Kidney (tissue), 14 donors: Measurements from ENCODE around the gene LMBRD2. TPM values are rescaled to one million over a fixed set of nuclear protein-coding genes. Genes with fewer than 3 reads are reported as not detected.

ENCODE experiments used
- DNase-seq, 5 donors: peaks; one replicate each; pipeline ENCODE4 v3.0.0-alpha.2; 2013 to 2020
- FAIRE-seq: peaks from 2 replicates; lab custom pipeline; 2012; peaks lifted over from hg19 to GRCh38; lab: Jason Lieb, UNC
- H3K27ac ChIP-seq, 2 donors: one replicate each; pipeline ENCODE4 v1.7.0; 2013; ENCODE audit warnings: low read depth in 2 of 2, low read length in 2 of 2, inconsistent platforms in 1 of 2
- H3K27me3 ChIP-seq: one replicate; pipeline ENCODE4 v1.7.1; 2013; ENCODE audit warnings: low read length, inconsistent platforms; ENCODE audit not compliant: control insufficient read depth, insufficient read depth
- H3K36me3 ChIP-seq, 3 donors: one replicate each; pipeline versions ENCODE4 v1.7.0 to v1.7.1; 2013; ENCODE audit warnings: low read length in 3 of 3, control low read depth in 1 of 3, inconsistent platforms in 1 of 3; ENCODE audit not compliant: insufficient read depth in 3 of 3, control insufficient read depth in 2 of 3
- H3K4me1 ChIP-seq, 3 donors: one replicate each; pipeline versions ENCODE4 v1.7.0 to v1.7.1; 2013; ENCODE audit warnings: low read length in 3 of 3, inconsistent platforms in 1 of 3, low read depth in 1 of 3; ENCODE audit not compliant: control insufficient read depth in 2 of 3, insufficient read depth in 2 of 3
- H3K4me3 ChIP-seq, 3 donors: one replicate each; pipeline versions ENCODE4 v1.7.0 to v1.8.1; 2013; ENCODE audit warnings: low read length in 3 of 3, control low read depth in 1 of 3, inconsistent platforms in 1 of 3
- H3K9ac ChIP-seq, 3 donors: one replicate each; pipeline versions ENCODE4 v1.7.0 to v1.7.1; 2013; ENCODE audit warnings: low read length in 3 of 3, control low read depth in 1 of 3, inconsistent platforms in 1 of 3
- H3K9me3 ChIP-seq, 3 donors: one replicate each; pipeline versions ENCODE4 v1.7.0 to v1.7.1; 2013; ENCODE audit warnings: low read length in 3 of 3, control low read depth in 1 of 3, inconsistent platforms in 1 of 3; ENCODE audit not compliant: control insufficient read depth in 2 of 3, insufficient read depth in 1 of 3
- intact Hi-C: fragments of 100-400 bp; cut with DNase I; formaldehyde crosslinking; loops from one replicate; pipeline ENCODE4 v1.11.1; 2022
- polyA plus RNA-seq: library from polyadenylated mRNA; stranded (reverse); fragments of 350-450 nt; fragmentation: Illumina TruSeq; extraction: RNeasy Lipid Tissue Mini Kit (QIAGEN cat#74804); gene quantifications from one replicate; pipeline ENCODE4 v1.2.3, GENCODE V29; 2014; ENCODE audit warnings: low read depth, low replicate concordance; ENCODE audit not compliant: insufficient read depth
- total RNA-seq: library from RNA; stranded (reverse); fragmentation: NEBNext Ultra II Directional; extraction: Animal tissue kit (Norgen Biotek cat#: 25700); gene quantifications from one replicate; pipeline ENCODE4 v1.2.1, GENCODE V29; 2021
- TF ChIP-seq, protein P1 (sequence below): IDR thresholded peaks from 3 replicates; pipeline ENCODE4 v1.5.1; 2012; ENCODE audit warnings: mild to moderate bottlenecking, moderate library complexity, borderline replicate concordance; ENCODE audit not compliant: insufficient read depth; ENCODE audit errors: extremely low read depth
- donor health status: control.
- donor health status: control.
- donor health status: control.
- donor health status: control.
- donor health status: control.
- donor health status: DM: yes; HTN: yes; CAD: no.
- donor health status: Normal renal cell carcinoma (clear cell type).

Gene LMBRD2
- total and polyA plus RNA-seq, 2 donors from 2014 or later: 4.0 to 13.6 TPM

GRCh38 chr5:36174119-36174518, 22.4 kb upstream of the LMBRD2 start:
- Histone ChIP-seq H3K36me3 (peaks cover 8 to 17% (median 16%) of the 10 kb centered on the region in 3 donors), H3K9ac (no peak overlapping the region), H3K27ac (no peak overlapping the region), H3K4me3 (no peak overlapping the region), H3K4me1 (no peaks in the 10 kb centered on the region), H3K27me3 (no peaks in the 10 kb centered on the region), H3K9me3 (no peaks in the 10 kb centered on the region)
- DNase-seq: no peak
- intact Hi-C loops: no loop called here
- TF ChIP-seq, protein P1, sequence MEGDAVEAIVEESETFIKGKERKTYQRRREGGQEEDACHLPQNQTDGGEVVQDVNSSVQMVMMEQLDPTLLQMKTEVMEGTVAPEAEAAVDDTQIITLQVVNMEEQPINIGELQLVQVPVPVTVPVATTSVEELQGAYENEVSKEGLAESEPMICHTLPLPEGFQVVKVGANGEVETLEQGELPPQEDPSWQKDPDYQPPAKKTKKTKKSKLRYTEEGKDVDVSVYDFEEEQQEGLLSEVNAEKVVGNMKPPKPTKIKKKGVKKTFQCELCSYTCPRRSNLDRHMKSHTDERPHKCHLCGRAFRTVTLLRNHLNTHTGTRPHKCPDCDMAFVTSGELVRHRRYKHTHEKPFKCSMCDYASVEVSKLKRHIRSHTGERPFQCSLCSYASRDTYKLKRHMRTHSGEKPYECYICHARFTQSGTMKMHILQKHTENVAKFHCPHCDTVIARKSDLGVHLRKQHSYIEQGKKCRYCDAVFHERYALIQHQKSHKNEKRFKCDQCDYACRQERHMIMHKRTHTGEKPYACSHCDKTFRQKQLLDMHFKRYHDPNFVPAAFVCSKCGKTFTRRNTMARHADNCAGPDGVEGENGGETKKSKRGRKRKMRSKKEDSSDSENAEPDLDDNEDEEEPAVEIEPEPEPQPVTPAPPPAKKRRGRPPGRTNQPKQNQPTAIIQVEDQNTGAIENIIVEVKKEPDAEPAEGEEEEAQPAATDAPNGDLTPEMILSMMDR: no peak
- no peak for FAIRE-seq

- DNase-seq: no peak
- Histone ChIP-seq H3K36me3 (peaks cover 8 to 22% (median 16%) of the 10 kb centered on the region in 3 donors), H3K9me3 (no peaks in the 10 kb centered on the region), H3K4me3 (no peak overlapping the region), H3K27me3 (no peaks in the 10 kb centered on the region), H3K27ac (no peak overlapping the region), H3K9ac (no peak overlapping the region), H3K4me1 (no peaks in the 10 kb centered on the region)
- intact Hi-C loops: no loop called here
- TF ChIP-seq, protein P1: no peak
- no peak for FAIRE-seq
These were observed 21.7 kb upstream of the LMBRD2 start for GRCh38 chr5:36173426-36173825.

GRCh38 chr5:36172599-36172998, 20.9 kb upstream of the LMBRD2 start:
- Histone ChIP-seq H3K27me3 (no peaks in the 10 kb centered on the region), H3K9ac (no peak overlapping the region), H3K36me3 (peaks cover 8 to 26% (median 16%) of the 10 kb centered on the region in 3 donors), H3K9me3 (no peaks in the 10 kb centered on the region), H3K4me1 (no peaks in the 10 kb centered on the region), H3K27ac (no peak overlapping the region), H3K4me3 (no peak overlapping the region)
- FAIRE-seq (no peak), DNase-seq (no peak)
- TF ChIP-seq, protein P1: no peak
- intact Hi-C loops: no loop called here
